ENCODE measurements around the gene CSMD2. TPM values are rescaled to one million over a fixed set of nuclear protein-coding genes. Genes with fewer than 3 reads are reported as not detected.

Gene CSMD2
- total RNA-seq, 1 experiment from 2014 or later = 13.2 TPM

DNA sequence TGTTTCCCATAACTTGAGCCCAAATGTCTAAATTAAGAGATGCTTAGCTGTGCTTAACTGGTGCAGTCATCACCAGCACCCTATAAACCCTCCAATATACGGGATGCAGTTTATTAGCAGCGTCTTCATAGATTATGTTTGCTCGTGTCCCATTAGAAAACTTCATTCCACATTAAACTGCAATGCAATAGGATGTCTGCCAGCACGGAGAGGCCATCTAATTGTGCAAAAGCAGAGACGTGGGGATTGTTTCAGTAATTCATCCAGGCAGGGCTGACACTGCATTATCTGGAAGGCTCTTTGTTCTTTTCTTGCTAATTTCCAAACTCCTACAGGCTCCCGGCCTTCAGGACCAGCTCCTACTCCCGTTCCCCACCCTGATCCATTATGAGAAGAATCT is 89.5 kb downstream of the CSMD2 start (continued):
- TF ChIP-seq, protein P1, sequence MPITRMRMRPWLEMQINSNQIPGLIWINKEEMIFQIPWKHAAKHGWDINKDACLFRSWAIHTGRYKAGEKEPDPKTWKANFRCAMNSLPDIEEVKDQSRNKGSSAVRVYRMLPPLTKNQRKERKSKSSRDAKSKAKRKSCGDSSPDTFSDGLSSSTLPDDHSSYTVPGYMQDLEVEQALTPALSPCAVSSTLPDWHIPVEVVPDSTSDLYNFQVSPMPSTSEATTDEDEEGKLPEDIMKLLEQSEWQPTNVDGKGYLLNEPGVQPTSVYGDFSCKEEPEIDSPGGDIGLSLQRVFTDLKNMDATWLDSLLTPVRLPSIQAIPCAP (CRISPR knock-in tag; IDR thresholded peaks at IDR 0.05) = no peak
- TF ChIP-seq, protein P2, sequence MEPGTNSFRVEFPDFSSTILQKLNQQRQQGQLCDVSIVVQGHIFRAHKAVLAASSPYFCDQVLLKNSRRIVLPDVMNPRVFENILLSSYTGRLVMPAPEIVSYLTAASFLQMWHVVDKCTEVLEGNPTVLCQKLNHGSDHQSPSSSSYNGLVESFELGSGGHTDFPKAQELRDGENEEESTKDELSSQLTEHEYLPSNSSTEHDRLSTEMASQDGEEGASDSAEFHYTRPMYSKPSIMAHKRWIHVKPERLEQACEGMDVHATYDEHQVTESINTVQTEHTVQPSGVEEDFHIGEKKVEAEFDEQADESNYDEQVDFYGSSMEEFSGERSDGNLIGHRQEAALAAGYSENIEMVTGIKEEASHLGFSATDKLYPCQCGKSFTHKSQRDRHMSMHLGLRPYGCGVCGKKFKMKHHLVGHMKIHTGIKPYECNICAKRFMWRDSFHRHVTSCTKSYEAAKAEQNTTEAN (CRISPR knock-in tag; IDR thresholded peaks at IDR 0.05) = no peak

DNA sequence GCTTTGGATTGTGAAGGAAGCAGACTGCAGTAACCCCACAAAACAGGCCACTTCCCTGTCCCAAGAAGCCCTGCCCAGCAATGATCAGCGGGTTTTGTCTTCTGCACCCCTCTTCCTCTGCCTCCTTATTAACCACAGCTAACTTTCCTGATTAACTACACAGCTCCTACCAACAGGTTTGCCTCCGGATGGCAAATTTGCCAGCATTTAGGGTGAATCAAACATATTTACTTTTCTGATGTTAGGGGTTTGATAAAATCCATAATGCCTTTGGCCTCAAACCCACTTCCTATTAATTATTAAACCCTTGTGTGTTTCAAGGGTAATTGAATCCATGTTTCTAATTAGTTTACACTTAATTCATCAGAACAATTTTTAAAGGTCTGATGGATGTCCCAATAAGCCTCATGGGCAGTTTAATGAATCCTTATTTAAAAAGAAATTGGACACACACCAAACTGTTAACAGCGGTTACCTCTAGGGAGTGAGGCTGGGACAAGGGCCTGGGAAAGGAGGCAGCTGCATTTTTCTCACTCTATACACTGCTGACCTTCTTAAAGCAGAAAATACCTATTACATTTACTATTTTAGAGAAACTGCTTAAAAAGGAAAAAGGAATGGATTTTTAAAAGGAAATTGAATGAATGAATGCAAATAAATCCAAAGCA is 91.9 kb downstream of the CSMD2 start:
- no peak overlapping the region for H3K4me3 Mint-ChIP-seq
- TF ChIP-seq JUN (CRISPR knock-in tag; IDR thresholded peaks at IDR 0.05) (no peak), AFF4 (CRISPR knock-in tag; IDR thresholded peaks at IDR 0.05; ENCODE audit: borderline replicate concordance) (no peak), MLX (CRISPR knock-in tag; IDR thresholded peaks at IDR 0.05) (no peak), NFYB (CRISPR knock-in tag; conservative IDR thresholded peaks at IDR 0.05; ENCODE audit: low read depth) (no peak), ZNF317 (CRISPR knock-in tag; IDR thresholded peaks at IDR 0.05; ENCODE audit: borderline replicate concordance, low read depth) (no peak), USF2 (CRISPR knock-in tag; IDR thresholded peaks at IDR 0.05) (no peak)
- TF ChIP-seq, protein P3, sequence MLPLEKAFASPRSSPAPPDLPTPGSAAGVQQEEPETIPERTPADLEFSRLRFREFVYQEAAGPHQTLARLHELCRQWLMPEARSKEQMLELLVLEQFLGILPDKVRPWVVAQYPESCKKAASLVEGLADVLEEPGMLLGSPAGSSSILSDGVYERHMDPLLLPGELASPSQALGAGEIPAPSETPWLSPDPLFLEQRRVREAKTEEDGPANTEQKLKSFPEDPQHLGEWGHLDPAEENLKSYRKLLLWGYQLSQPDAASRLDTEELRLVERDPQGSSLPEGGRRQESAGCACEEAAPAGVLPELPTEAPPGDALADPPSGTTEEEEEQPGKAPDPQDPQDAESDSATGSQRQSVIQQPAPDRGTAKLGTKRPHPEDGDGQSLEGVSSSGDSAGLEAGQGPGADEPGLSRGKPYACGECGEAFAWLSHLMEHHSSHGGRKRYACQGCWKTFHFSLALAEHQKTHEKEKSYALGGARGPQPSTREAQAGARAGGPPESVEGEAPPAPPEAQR (CRISPR knock-in tag; IDR thresholded peaks at IDR 0.05) = no peak
- peaks cover 29% of the 10 kb centered on the region for H3K9me3 Mint-ChIP-seq
- peaks cover 32% of the 10 kb centered on the region for H3K36me3 Mint-ChIP-seq
- ChIA-PET POLR2A (no interaction called here), CTCF (interaction anchor here (1.3 kb wide), 1 partner anchor 36 kb away, joined by 3 read pairs; no protein-coding TSS in a partner anchor)
- H3K27me3 Mint-ChIP-seq (ENCODE audit: low read depth) = no peaks in the 10 kb centered on the region; the same call in 1 of the 2 replicates
- no peak for DNase-seq (ENCODE audit: low spot score)
- H3K4me1 Mint-ChIP-seq = peaks cover 46% of the 10 kb centered on the region
- no peak overlapping the region for H3K27ac Mint-ChIP-seq
- ATAC-seq = no peak

GRCh38 chr1:34070201-34070836 is 94.7 kb downstream of the CSMD2 start:
- Mint-ChIP-seq H3K9me3 (peaks cover 39% of the 10 kb centered on the region), H3K36me3 (peaks cover 37% of the 10 kb centered on the region), H3K27me3 (ENCODE audit: low read depth) (no peaks in the 10 kb centered on the region; the same call in 1 of the 2 replicates), H3K4me1 (peaks cover 55% of the 10 kb centered on the region), H3K27ac (no peak overlapping the region), H3K4me3 (no peak overlapping the region)
- ChIA-PET POLR2A (no interaction called here), CTCF (interaction anchor here (1.2 to 2.1 kb wide), 4 partner anchors 13 to 57 kb away, joined by 3 to 9 read pairs (median 4); no protein-coding TSS in a partner anchor)
- DNase-seq (ENCODE audit: low spot score) (no peak), ATAC-seq (peak; percentile 26; the same call in 1 of the 2 replicates)
- TF ChIP-seq FOXP1 (CRISPR knock-in tag; IDR thresholded peaks at IDR 0.05; ENCODE audit: borderline replicate concordance) (no peak), MLX (CRISPR knock-in tag; IDR thresholded peaks at IDR 0.05) (no peak)
- TF ChIP-seq, protein P4, sequence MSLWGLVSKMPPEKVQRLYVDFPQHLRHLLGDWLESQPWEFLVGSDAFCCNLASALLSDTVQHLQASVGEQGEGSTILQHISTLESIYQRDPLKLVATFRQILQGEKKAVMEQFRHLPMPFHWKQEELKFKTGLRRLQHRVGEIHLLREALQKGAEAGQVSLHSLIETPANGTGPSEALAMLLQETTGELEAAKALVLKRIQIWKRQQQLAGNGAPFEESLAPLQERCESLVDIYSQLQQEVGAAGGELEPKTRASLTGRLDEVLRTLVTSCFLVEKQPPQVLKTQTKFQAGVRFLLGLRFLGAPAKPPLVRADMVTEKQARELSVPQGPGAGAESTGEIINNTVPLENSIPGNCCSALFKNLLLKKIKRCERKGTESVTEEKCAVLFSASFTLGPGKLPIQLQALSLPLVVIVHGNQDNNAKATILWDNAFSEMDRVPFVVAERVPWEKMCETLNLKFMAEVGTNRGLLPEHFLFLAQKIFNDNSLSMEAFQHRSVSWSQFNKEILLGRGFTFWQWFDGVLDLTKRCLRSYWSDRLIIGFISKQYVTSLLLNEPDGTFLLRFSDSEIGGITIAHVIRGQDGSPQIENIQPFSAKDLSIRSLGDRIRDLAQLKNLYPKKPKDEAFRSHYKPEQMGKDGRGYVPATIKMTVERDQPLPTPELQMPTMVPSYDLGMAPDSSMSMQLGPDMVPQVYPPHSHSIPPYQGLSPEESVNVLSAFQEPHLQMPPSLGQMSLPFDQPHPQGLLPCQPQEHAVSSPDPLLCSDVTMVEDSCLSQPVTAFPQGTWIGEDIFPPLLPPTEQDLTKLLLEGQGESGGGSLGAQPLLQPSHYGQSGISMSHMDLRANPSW (CRISPR knock-in tag; conservative IDR thresholded peaks at IDR 0.05; ENCODE audit: low read depth) = no peak
- TF ChIP-seq, protein P3 (CRISPR knock-in tag; IDR thresholded peaks at IDR 0.05) = no peak

Data from WTC11 (cell line).